B cell (primary cell): Measurements from ENCODE around the gene RUFY2. TPM values are rescaled to one million over a fixed set of nuclear protein-coding genes. Genes with fewer than 3 reads are reported as not detected.

Source experiments
- ATAC-seq: fragments of 200-7000 bp; cut with Tn5 transposase; one replicate; pipeline ENCODE4 v1.10.0; 2021; ENCODE audit warnings: low read depth, mild to moderate bottlenecking, moderate number of reproducible peaks, moderate library complexity
- CTCF ChIA-PET: fragments of 350-600 bp; sonication (Branson Sonifier 250); formaldehyde crosslinking; loops from one replicate; lab custom pipeline; 2021; ENCODE audit warnings: antibody characterized with exemption, inconsistent platforms; lab: Charles Lee
- POLR2A ChIA-PET: fragments of 350-600 bp; sonication (Branson Sonifier 250); formaldehyde crosslinking; loops from one replicate; lab custom pipeline; 2021; ENCODE audit warnings: antibody characterized with exemption; lab: Charles Lee
- DNase-seq: peaks from one replicate; pipeline ENCODE4 v3.0.0; 2013
- H2AFZ ChIP-seq: 2 replicates; pipeline ENCODE4 v1.6.1; 2012; ENCODE audit warnings: mild to moderate bottlenecking, low read depth, low read length; ENCODE audit not compliant: insufficient read depth, poor library complexity, severe bottlenecking
- H3K27ac ChIP-seq, 2 donors: 1 replicate in 1 of 2; 2 replicates in 1 of 2; pipeline ENCODE4 v1.5.1; 2012 to 2013; ENCODE audit warnings: low read length in 2 of 2, mild to moderate bottlenecking in 2 of 2, moderate library complexity in 1 of 2
- H3K27me3 ChIP-seq, 4 experiments: fragments of 200-600 bp in 1 of 4; sonication (generic) in 1 of 4; replicated peaks in 1 of 4; 1 replicate in 2 of 4; 2 replicates in 2 of 4; pipeline versions ENCODE4 v1.6.1 to v1.7.0; 2013 to 2016; ENCODE audit warnings: low read length in 3 of 4, mild to moderate bottlenecking in 2 of 4, mixed read lengths in 1 of 4, moderate library complexity in 1 of 4; ENCODE audit not compliant: insufficient read depth in 4 of 4, control insufficient read depth in 3 of 4; ENCODE audit errors: control extremely low read depth in 1 of 4
- H3K36me3 ChIP-seq, 2 experiments: replicated peaks in 1 of 2; 1 replicate in 1 of 2; 2 replicates in 1 of 2; pipeline versions ENCODE4 v1.6.1 to v1.7.1; 2013; ENCODE audit warnings: low read length in 1 of 2; ENCODE audit not compliant: insufficient read depth in 2 of 2, control insufficient read depth in 1 of 2; ENCODE audit errors: control extremely low read depth in 1 of 2, extremely low read depth in 1 of 2
- H3K4me1 ChIP-seq, 2 donors: fragments of 200-600 bp in 1 of 2; sonication (generic) in 1 of 2; 1 replicate in 1 of 2; 2 replicates in 1 of 2; pipeline versions ENCODE4 v1.5.1 to v1.6.1; 2013 to 2017; ENCODE audit warnings: low read length in 2 of 2; ENCODE audit not compliant: control insufficient read depth in 2 of 2, insufficient read depth in 2 of 2
- H3K4me2 ChIP-seq: replicated peaks from 2 replicates; pipeline ENCODE3; 2012; ENCODE audit warnings: mild to moderate bottlenecking, low read depth, low read length; ENCODE audit not compliant: poor library complexity, severe bottlenecking
- H3K4me3 ChIP-seq, 5 experiments: fragments of 200-600 bp in 1 of 5; sonication (generic) in 1 of 5; 1 replicate in 3 of 5; 2 replicates in 2 of 5; pipeline versions ENCODE4 v1.5.1 to v1.7.0; 2011 to 2016; ENCODE audit warnings: low read length in 4 of 5, mild to moderate bottlenecking in 4 of 5, low read depth in 2 of 5, control low read depth in 1 of 5, moderate library complexity in 1 of 5; ENCODE audit not compliant: insufficient read depth in 1 of 5; ENCODE audit errors: control extremely low read depth in 1 of 5, extremely low read depth in 1 of 5
- H3K79me2 ChIP-seq: fragments of 200-600 bp; sonication (generic); one replicate; pipeline ENCODE4 v1.6.0; 2016; ENCODE audit warnings: low read length; ENCODE audit not compliant: control insufficient read depth, insufficient read depth
- H3K9ac ChIP-seq: fragments of 200-600 bp; sonication (generic); 2 replicates; pipeline ENCODE4 v1.6.1; 2017; ENCODE audit warnings: mild to moderate bottlenecking, low read length, moderate library complexity
- H3K9me3 ChIP-seq, 3 donors: one replicate each; pipeline versions ENCODE4 v1.6.1 to v1.7.1; 2013; ENCODE audit warnings: low read length in 2 of 3; ENCODE audit not compliant: control insufficient read depth in 2 of 3, insufficient read depth in 1 of 3; ENCODE audit errors: control extremely low read depth in 1 of 3
- H4K20me1 ChIP-seq: 2 replicates; pipeline ENCODE4 v1.6.0; 2012; ENCODE audit warnings: mild to moderate bottlenecking, low read length; ENCODE audit not compliant: insufficient read depth, control insufficient read depth, poor library complexity, severe bottlenecking
- H3K27ac Mint-ChIP-seq: one replicate; pipeline ENCODE4 v1.8.0; 2021; ENCODE audit warnings: mixed read lengths
- H3K27me3 Mint-ChIP-seq: one replicate; pipeline ENCODE4 v1.8.0; 2021; ENCODE audit warnings: mixed read lengths
- H3K4me1 Mint-ChIP-seq: one replicate; pipeline ENCODE4 v1.8.0; 2021; ENCODE audit warnings: mixed read lengths
- H3K4me3 Mint-ChIP-seq: one replicate; pipeline ENCODE4 v1.8.0; 2021; ENCODE audit warnings: mixed read lengths
- H3K9me3 Mint-ChIP-seq: one replicate; pipeline ENCODE4 v1.8.0; 2022; ENCODE audit warnings: mixed read lengths; ENCODE audit not compliant: insufficient read depth
- EZH2 ChIP-seq: IDR thresholded peaks from 2 replicates; pipeline ENCODE4 v1.6.1; 2012; ENCODE audit warnings: borderline replicate concordance, low read depth, mild to moderate bottlenecking, moderate library complexity, low read length; ENCODE audit not compliant: insufficient read depth, poor library complexity, severe bottlenecking
- WGBS: methylation state at CpG from one replicate; pipeline ENCODE4 v1.1.5; 2013; ENCODE audit warnings: missing lambda C conversion rate; ENCODE audit not compliant: insufficient coverage; 5-methylcytosine and 5-hydroxymethylcytosine counted together
- intact Hi-C: fragments of 100-400 bp; cut with micrococcal nuclease; formaldehyde crosslinking; loops from one replicate; pipeline ENCODE4 v1.10.0; 2022
- polyA plus RNA-seq: library from polyadenylated mRNA; depleted of rRNA; stranded (reverse); fragments of >200 nt; gene quantifications from 2 replicates; pipeline ENCODE4 v1.2.3, GENCODE V29; 2012
- total RNA-seq, 2 donors: library from RNA; stranded (reverse); fragments of 120-200 nt in 1 of 2; gene quantifications; 1 replicate in 1 of 2; 2 replicates in 1 of 2; pipeline versions ENCODE4 v1.2.3 to v1.2.4, GENCODE V29; 2013 to 2022
- TF ChIP-seq, protein P1 (sequence below): fragments of 200-600 bp; IDR thresholded peaks from one replicate; pipeline ENCODE4 v1.8.0; 2022; ENCODE audit warnings: antibody characterized with exemption, mild to moderate bottlenecking

The RUFY2 gene
- total and polyA plus RNA-seq, 2 donors (not counting 1 experiment from before 2014, with no cell fraction given) = 5.8 to 38.7 TPM

DNA sequence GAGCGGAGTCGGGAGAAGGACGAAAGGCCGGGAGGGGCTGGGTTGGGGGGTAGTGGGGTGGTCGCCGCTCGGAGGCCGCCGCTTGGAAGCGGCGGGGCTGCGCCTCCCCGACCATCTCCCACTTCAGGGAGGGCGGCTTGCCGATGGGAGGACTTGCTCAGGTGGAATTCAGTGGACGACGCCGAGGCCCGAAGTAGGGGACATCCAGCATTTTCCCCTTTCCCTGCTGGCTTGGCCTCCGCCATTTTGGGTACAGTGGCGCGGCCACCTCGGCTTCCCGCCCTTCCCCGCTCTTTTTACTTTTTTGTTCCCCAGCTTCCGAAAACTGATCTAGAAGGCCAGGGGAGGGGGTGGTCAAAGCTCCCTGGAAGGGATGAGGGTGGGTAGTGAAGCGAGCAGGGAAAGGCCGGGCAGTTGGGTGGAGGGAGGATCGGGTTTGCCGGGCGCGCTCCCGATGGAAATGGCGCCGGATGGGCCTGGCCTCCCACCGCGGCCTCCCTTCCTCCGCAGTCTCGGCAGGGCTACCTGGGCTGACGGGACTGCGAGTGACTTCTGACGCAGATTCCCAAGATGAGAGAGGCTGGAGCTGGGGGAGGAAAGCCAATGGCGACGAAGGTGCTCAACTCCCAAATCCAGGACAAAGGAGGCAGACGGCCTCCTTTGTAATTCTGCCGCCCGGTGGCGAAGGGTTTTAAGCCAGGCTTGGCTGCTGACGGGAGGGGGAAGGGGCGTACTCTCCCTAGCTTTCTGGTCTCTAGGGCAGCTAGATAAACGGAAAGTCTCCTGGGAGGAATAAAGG lies 74.6 kb downstream of the RUFY2 start, which contains the start of gene PBLD:
Gene PBLD (minus strand): TSS at position 670 of the 799 bp plus-strand sequence. CDS start 26,084 bp downstream, outside the sequence.
- Mint-ChIP-seq H3K4me1 (peaks cover 68% of the 10 kb centered on the region), H3K9me3 (no peaks in the 10 kb centered on the region), H3K4me3 (peak within 1 kb of the TSS; percentile 99), H3K27me3 (no peaks in the 10 kb centered on the region), H3K27ac (peak within 1 kb of the TSS; percentile 100)
- Histone ChIP-seq H4K20me1 (peaks cover 44% of the 10 kb centered on the region), H2AFZ (peak within 1 kb of the TSS; percentile 79), H3K9me3 (peaks cover 0 to 8% (median 0%) of the 10 kb centered on the region in 3 donors), H3K27ac (peak within 1 kb of the TSS; percentile 93 to 94), H3K36me3 (peaks cover 0 to 3% of the 10 kb centered on the region in 2 experiments), H3K4me3 (peak within 1 kb of the TSS; percentile 77 to 95 (median 90)), H3K79me2 (peaks cover 57% of the 10 kb centered on the region), H3K9ac (peak within 1 kb of the TSS; percentile 97), H3K4me1 (peaks cover 42 to 56% of the 10 kb centered on the region in 2 donors), H3K4me2 (peak within 1 kb of the TSS; percentile 79), H3K27me3 (no peaks in the 10 kb centered on the region)
- DNase-seq = peak; percentile 79
- intact Hi-C loops = loop anchor here (2.0 to 5.0 kb wide), 6 partner anchors 16 to 1815 kb away; partner anchors contain the start of genes TYSND1 and VPS26A
- ChIA-PET POLR2A (interaction anchor here (0.6 to 2.4 kb wide), 17 partner anchors 20 to 655 kb away, joined by 3 to 20 read pairs (median 6); partner anchors contain the start of genes CCAR1, DDX21, RUFY2 and SIRT1), CTCF (interaction anchor here (0.6 to 6.6 kb wide), 5 partner anchors 16 to 752 kb away, joined by 3 to 51 read pairs (median 4); no protein-coding TSS in a partner anchor)
- ATAC-seq = peak; percentile 7
- WGBS = under 1% methylated on average over 37 of the region's 51 CpGs
- TF ChIP-seq, protein P1, sequence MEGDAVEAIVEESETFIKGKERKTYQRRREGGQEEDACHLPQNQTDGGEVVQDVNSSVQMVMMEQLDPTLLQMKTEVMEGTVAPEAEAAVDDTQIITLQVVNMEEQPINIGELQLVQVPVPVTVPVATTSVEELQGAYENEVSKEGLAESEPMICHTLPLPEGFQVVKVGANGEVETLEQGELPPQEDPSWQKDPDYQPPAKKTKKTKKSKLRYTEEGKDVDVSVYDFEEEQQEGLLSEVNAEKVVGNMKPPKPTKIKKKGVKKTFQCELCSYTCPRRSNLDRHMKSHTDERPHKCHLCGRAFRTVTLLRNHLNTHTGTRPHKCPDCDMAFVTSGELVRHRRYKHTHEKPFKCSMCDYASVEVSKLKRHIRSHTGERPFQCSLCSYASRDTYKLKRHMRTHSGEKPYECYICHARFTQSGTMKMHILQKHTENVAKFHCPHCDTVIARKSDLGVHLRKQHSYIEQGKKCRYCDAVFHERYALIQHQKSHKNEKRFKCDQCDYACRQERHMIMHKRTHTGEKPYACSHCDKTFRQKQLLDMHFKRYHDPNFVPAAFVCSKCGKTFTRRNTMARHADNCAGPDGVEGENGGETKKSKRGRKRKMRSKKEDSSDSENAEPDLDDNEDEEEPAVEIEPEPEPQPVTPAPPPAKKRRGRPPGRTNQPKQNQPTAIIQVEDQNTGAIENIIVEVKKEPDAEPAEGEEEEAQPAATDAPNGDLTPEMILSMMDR = peak; percentile 51
- no peak for TF ChIP-seq EZH2
